Smooth muscle cell (in vitro differentiated cells): Measurements from ENCODE around the gene PIGK. TPM values are rescaled to one million over a fixed set of nuclear protein-coding genes. Genes with fewer than 3 reads are reported as not detected.

Experiments used
- DNase-seq: peaks from one replicate; lab custom pipeline; 2025; ENCODE audit not compliant: unreplicated experiment; lab: John Stamatoyannopoulos, UW
- H2AFZ ChIP-seq: fragments of 200-600 bp; sonication (generic); 2 replicates; pipeline ENCODE4 v1.6.0; 2016; ENCODE audit warnings: antibody characterized with exemption, low read depth, mild to moderate bottlenecking
- H3F3A ChIP-seq: fragments of 200-600 bp; sonication (generic); 2 replicates; pipeline ENCODE4 v1.6.0; 2017; ENCODE audit warnings: antibody characterized with exemption, low read depth
- H3K27ac ChIP-seq: fragments of 200-600 bp; sonication (generic); 2 replicates; pipeline ENCODE4 v1.5.1; 2016; ENCODE audit warnings: low read depth, mild to moderate bottlenecking
- H3K27me3 ChIP-seq: fragments of 200-600 bp; sonication (generic); 2 replicates; pipeline ENCODE4 v1.6.1; 2016; ENCODE audit warnings: low read depth, mild to moderate bottlenecking
- H3K36me3 ChIP-seq: fragments of 200-600 bp; sonication (generic); 2 replicates; pipeline ENCODE4 v1.5.1; 2016; ENCODE audit warnings: low read depth
- H3K4me1 ChIP-seq: fragments of 200-600 bp; sonication (generic); 2 replicates; pipeline ENCODE4 v1.5.1; 2016; ENCODE audit warnings: low read depth
- H3K4me2 ChIP-seq: fragments of 200-600 bp; sonication (generic); 2 replicates; pipeline ENCODE4 v1.6.0; 2016; ENCODE audit warnings: mild to moderate bottlenecking
- H3K4me3 ChIP-seq: fragments of 200-600 bp; sonication (generic); 2 replicates; pipeline ENCODE4 v1.5.1; 2016; ENCODE audit warnings: mild to moderate bottlenecking
- H3K79me2 ChIP-seq: fragments of 200-600 bp; sonication (generic); 2 replicates; pipeline ENCODE4 v1.6.0; 2016; ENCODE audit warnings: low read depth, mild to moderate bottlenecking
- H3K9ac ChIP-seq: fragments of 200-600 bp; sonication (generic); 2 replicates; pipeline ENCODE4 v1.6.0; 2016; ENCODE audit warnings: low read depth
- H3K9me3 ChIP-seq: fragments of 200-600 bp; sonication (generic); replicated peaks from 2 replicates; pipeline ENCODE4 v1.5.1; 2016; ENCODE audit warnings: low read depth
- H4K20me1 ChIP-seq: fragments of 200-600 bp; sonication (generic); 2 replicates; pipeline ENCODE4 v1.6.0; 2016; ENCODE audit warnings: low read depth
- WGBS: methylation state at CpG from one replicate; pipeline ENCODE4 v1.1.7; 2016; ENCODE audit warnings: low lambda C conversion rate; 5-methylcytosine and 5-hydroxymethylcytosine counted together
- polyA plus RNA-seq: library from polyadenylated mRNA; unstranded; fragments of >200 nt; fragmentation: Nextera tagmentation; extraction: Ambion mirVana; gene quantifications from 2 replicates; pipeline ENCODE4 v1.2.1, GENCODE V29; 2016
- total RNA-seq: library from RNA; depleted of rRNA; stranded (reverse); fragments of >200 nt; gene quantifications from 2 replicates; pipeline ENCODE4 v1.2.3, GENCODE V29; 2014
- TF ChIP-seq, protein P1 (sequence below): fragments of 200-600 bp; sonication (generic); IDR thresholded peaks from 2 replicates; pipeline ENCODE4 v1.5.1; 2017; ENCODE audit warnings: borderline replicate concordance, mild to moderate bottlenecking, antibody characterized with exemption; ENCODE audit not compliant: insufficient read depth, poor library complexity, severe bottlenecking

Gene PIGK
- total and polyA plus RNA-seq, 2 experiments from 2014 or later = 18.0 to 39.3 TPM

- peaks cover 8% of the 10 kb centered on the region for H4K20me1 ChIP-seq
- no peaks in the 10 kb centered on the region for H3K4me1 ChIP-seq
- H3K4me2 ChIP-seq = no peak overlapping the region
- H3K27me3 ChIP-seq = no peaks in the 10 kb centered on the region
- no peak overlapping the region for H2AFZ ChIP-seq
- no peak overlapping the region for H3K4me3 ChIP-seq
- H3K27ac ChIP-seq = no peak overlapping the region
- 93% methylated on average over 1 of the region's 1 CpG for WGBS
- H3K36me3 ChIP-seq = no peaks in the 10 kb centered on the region
- H3F3A ChIP-seq = no peaks in the 10 kb centered on the region
- no peak for DNase-seq
- no peaks in the 10 kb centered on the region for H3K79me2 ChIP-seq
- H3K9me3 ChIP-seq = no peaks in the 10 kb centered on the region
- TF ChIP-seq, protein P1, sequence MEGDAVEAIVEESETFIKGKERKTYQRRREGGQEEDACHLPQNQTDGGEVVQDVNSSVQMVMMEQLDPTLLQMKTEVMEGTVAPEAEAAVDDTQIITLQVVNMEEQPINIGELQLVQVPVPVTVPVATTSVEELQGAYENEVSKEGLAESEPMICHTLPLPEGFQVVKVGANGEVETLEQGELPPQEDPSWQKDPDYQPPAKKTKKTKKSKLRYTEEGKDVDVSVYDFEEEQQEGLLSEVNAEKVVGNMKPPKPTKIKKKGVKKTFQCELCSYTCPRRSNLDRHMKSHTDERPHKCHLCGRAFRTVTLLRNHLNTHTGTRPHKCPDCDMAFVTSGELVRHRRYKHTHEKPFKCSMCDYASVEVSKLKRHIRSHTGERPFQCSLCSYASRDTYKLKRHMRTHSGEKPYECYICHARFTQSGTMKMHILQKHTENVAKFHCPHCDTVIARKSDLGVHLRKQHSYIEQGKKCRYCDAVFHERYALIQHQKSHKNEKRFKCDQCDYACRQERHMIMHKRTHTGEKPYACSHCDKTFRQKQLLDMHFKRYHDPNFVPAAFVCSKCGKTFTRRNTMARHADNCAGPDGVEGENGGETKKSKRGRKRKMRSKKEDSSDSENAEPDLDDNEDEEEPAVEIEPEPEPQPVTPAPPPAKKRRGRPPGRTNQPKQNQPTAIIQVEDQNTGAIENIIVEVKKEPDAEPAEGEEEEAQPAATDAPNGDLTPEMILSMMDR = no peak
- no peak overlapping the region for H3K9ac ChIP-seq
Observed at GRCh38 chr1:77047575-77047974, 171.7 kb downstream of the PIGK start.

DNA sequence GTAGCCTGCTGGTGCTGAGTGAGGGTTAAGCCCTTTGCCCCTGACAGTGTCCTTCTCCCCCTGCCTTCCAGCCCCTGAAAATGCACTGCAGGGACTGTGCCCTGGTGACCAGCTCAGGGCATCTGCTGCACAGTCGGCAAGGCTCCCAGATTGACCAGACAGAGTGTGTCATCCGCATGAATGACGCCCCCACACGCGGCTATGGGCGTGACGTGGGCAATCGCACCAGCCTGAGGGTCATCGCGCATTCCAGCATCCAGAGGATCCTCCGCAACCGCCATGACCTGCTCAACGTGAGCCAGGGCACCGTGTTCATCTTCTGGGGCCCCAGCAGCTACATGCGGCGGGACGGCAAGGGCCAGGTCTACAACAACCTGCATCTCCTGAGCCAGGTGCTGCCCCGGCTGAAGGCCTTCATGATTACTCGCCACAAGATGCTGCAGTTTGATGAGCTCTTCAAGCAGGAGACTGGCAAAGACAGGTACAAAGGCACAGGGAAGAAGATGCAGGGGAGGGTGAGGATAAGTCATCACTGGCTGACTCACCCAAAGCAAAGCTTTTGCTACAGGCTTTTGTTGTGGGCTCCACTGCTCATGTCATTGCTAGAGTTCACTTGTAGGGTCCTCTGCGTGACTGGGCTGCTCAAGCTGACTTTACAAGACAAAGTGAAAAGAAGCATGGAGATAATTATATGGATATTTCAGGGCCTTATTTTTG lies 174.9 kb downstream of the PIGK start:
- Histone ChIP-seq H3K4me3 (no peak overlapping the region), H3K79me2 (no peaks in the 10 kb centered on the region), H3K9me3 (no peaks in the 10 kb centered on the region), H3K27me3 (no peaks in the 10 kb centered on the region), H2AFZ (no peak overlapping the region), H3K36me3 (no peaks in the 10 kb centered on the region), H3K9ac (no peak overlapping the region), H3K4me2 (no peak overlapping the region), H3F3A (no peaks in the 10 kb centered on the region), H3K4me1 (no peaks in the 10 kb centered on the region), H4K20me1 (peaks cover 18% of the 10 kb centered on the region), H3K27ac (no peak overlapping the region)
- DNase-seq = no peak
- 92% methylated on average over 20 of the region's 20 CpGs for WGBS
- TF ChIP-seq, protein P1 = no peak

- no peak overlapping the region for H3K4me2 ChIP-seq
- no peaks in the 10 kb centered on the region for H3K27me3 ChIP-seq
- H3K79me2 ChIP-seq = no peaks in the 10 kb centered on the region
- H3K9ac ChIP-seq = no peak overlapping the region
- H3K36me3 ChIP-seq = no peaks in the 10 kb centered on the region
- no peaks in the 10 kb centered on the region for H3K9me3 ChIP-seq
- H3F3A ChIP-seq = no peaks in the 10 kb centered on the region
- H3K4me3 ChIP-seq = no peak overlapping the region
- no peak overlapping the region for H3K27ac ChIP-seq
- DNase-seq = no peak
- 97% methylated on average over 3 of the region's 3 CpGs for WGBS
- no peaks in the 10 kb centered on the region for H3K4me1 ChIP-seq
- H2AFZ ChIP-seq = no peak overlapping the region
- TF ChIP-seq, protein P1 = no peak
- H4K20me1 ChIP-seq = peaks cover 37% of the 10 kb centered on the region
Observed at GRCh38 chr1:77040826-77041225, 178.4 kb downstream of the PIGK start.

DNA sequence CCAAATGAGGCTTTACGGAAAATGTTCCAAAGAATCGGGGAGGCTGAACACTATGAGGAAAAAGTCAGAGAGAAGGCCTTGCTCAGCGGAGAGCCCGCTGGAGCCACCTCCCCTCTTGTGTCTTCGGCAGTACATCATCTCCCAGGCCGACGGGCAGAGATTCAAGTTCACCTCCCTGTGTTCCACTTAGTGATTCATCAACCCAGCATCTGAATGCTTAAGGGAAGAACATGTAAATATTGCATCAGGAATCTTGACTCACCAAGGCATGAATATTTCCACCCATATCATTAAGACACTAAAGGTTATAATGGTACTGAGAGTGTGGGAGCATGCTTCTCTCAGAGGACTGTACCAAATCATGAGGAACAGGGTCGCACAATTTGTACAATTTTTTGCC lies 179.5 kb downstream of the PIGK start:
- no peak overlapping the region for H3K4me2 ChIP-seq
- no peaks in the 10 kb centered on the region for H3K79me2 ChIP-seq
- no peaks in the 10 kb centered on the region for H3K4me1 ChIP-seq
- no peaks in the 10 kb centered on the region for H3K9me3 ChIP-seq
- 66% methylated on average over 8 of the region's 8 CpGs for WGBS
- no peaks in the 10 kb centered on the region for H3K27me3 ChIP-seq
- TF ChIP-seq, protein P1 = no peak
- H3K36me3 ChIP-seq = no peaks in the 10 kb centered on the region
- H2AFZ ChIP-seq = no peak overlapping the region
- no peak overlapping the region for H3K9ac ChIP-seq
- DNase-seq = no peak
- H3K4me3 ChIP-seq = no peak overlapping the region
- H3K27ac ChIP-seq = peak overlapping the region; percentile 11
- peaks cover 43% of the 10 kb centered on the region for H4K20me1 ChIP-seq
- H3F3A ChIP-seq = no peaks in the 10 kb centered on the region
